ENCODE results near the gene B4GALNT3. TPM values are rescaled to one million over a fixed set of nuclear protein-coding genes. Genes with fewer than 3 reads are reported as not detected.
A peak's percentile ranks its signal among the peaks of the same experiment; 100 is the strongest.

Gene B4GALNT3
- total RNA-seq, 1 experiment from 2014 or later = 2.3 TPM

GRCh38 chr12:546920-547845, 87.4 kb downstream of the B4GALNT3 start:
- Histone ChIP-seq H3K27me3 (ENCODE audit: control insufficient read depth, insufficient read depth, low read length) (no peaks in the 10 kb centered on the region), H3K27ac (ENCODE audit: low read length) (no peak overlapping the region), H3K9me3 (ENCODE audit: control insufficient read depth, insufficient read depth, low read depth, low read length) (no peaks in the 10 kb centered on the region), H3K4me3 (ENCODE audit: low read depth in 2 of 2, low read length in 2 of 2) (no peak overlapping the region), H3K4me1 (ENCODE audit: control insufficient read depth, insufficient read depth, low read length) (peaks cover 4% of the 10 kb centered on the region; the same call in 1 of the 2 replicates), H3K36me3 (ENCODE audit: control insufficient read depth, insufficient read depth, low read length) (no peaks in the 10 kb centered on the region)
- ATAC-seq (peak; percentile 83), DNase-seq (ENCODE audit: low read depth, low spot score) (peak; percentile 15)
- TF ChIP-seq TCF7L2 (IDR thresholded peaks at IDR 0.05; ENCODE audit: low read depth, low read length) = no peak
- TF ChIP-seq, protein P1, sequence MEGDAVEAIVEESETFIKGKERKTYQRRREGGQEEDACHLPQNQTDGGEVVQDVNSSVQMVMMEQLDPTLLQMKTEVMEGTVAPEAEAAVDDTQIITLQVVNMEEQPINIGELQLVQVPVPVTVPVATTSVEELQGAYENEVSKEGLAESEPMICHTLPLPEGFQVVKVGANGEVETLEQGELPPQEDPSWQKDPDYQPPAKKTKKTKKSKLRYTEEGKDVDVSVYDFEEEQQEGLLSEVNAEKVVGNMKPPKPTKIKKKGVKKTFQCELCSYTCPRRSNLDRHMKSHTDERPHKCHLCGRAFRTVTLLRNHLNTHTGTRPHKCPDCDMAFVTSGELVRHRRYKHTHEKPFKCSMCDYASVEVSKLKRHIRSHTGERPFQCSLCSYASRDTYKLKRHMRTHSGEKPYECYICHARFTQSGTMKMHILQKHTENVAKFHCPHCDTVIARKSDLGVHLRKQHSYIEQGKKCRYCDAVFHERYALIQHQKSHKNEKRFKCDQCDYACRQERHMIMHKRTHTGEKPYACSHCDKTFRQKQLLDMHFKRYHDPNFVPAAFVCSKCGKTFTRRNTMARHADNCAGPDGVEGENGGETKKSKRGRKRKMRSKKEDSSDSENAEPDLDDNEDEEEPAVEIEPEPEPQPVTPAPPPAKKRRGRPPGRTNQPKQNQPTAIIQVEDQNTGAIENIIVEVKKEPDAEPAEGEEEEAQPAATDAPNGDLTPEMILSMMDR (IDR thresholded peaks at IDR 0.05) = peak; percentile 93
- no TSS peak for BruUV-seq (replicated peaks)
- in situ Hi-C loops (cut with HindIII; ENCODE audit: low pct_unique_long_range_greater_than_20kb, low sequenced_read_pairs) (no loop called here), intact Hi-C loops (cut with micrococcal nuclease; ENCODE audit: unreplicated experiment) (loop anchor here (5.0 kb wide), 1 partner anchor 95 kb away; no protein-coding TSS in a partner anchor)
- POLR2A ChIA-PET = no interaction called here
- CTCF ChIA-PET = interaction anchor here (0.5 to 0.7 kb wide), 4 partner anchors 20 to 203 kb away, joined by 3 to 6 read pairs (median 4); no protein-coding TSS in a partner anchor

- no TSS peak for BruUV-seq (replicated peaks)
- Histone ChIP-seq H3K4me3 (ENCODE audit: low read depth in 2 of 2, low read length in 2 of 2) (no peak overlapping the region), H3K4me1 (ENCODE audit: control insufficient read depth, insufficient read depth, low read length) (peaks cover 4% of the 10 kb centered on the region; the same call in 1 of the 2 replicates), H3K27me3 (ENCODE audit: control insufficient read depth, insufficient read depth, low read length) (no peaks in the 10 kb centered on the region), H3K9me3 (ENCODE audit: control insufficient read depth, insufficient read depth, low read depth, low read length) (no peaks in the 10 kb centered on the region), H3K36me3 (ENCODE audit: control insufficient read depth, insufficient read depth, low read length) (no peaks in the 10 kb centered on the region), H3K27ac (ENCODE audit: low read length) (no peak overlapping the region)
- no peak for TF ChIP-seq POLR2AphosphoS5 (IDR thresholded peaks at IDR 0.05; ENCODE audit: low read depth, low read length)
- TF ChIP-seq, protein P2, sequence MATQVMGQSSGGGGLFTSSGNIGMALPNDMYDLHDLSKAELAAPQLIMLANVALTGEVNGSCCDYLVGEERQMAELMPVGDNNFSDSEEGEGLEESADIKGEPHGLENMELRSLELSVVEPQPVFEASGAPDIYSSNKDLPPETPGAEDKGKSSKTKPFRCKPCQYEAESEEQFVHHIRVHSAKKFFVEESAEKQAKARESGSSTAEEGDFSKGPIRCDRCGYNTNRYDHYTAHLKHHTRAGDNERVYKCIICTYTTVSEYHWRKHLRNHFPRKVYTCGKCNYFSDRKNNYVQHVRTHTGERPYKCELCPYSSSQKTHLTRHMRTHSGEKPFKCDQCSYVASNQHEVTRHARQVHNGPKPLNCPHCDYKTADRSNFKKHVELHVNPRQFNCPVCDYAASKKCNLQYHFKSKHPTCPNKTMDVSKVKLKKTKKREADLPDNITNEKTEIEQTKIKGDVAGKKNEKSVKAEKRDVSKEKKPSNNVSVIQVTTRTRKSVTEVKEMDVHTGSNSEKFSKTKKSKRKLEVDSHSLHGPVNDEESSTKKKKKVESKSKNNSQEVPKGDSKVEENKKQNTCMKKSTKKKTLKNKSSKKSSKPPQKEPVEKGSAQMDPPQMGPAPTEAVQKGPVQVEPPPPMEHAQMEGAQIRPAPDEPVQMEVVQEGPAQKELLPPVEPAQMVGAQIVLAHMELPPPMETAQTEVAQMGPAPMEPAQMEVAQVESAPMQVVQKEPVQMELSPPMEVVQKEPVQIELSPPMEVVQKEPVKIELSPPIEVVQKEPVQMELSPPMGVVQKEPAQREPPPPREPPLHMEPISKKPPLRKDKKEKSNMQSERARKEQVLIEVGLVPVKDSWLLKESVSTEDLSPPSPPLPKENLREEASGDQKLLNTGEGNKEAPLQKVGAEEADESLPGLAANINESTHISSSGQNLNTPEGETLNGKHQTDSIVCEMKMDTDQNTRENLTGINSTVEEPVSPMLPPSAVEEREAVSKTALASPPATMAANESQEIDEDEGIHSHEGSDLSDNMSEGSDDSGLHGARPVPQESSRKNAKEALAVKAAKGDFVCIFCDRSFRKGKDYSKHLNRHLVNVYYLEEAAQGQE (IDR thresholded peaks at IDR 0.05; ENCODE audit: insufficient read depth in 1 of 2, low read depth in 2 of 2, low read length in 1 of 2) = no peak
- TF ChIP-seq, protein P1 (IDR thresholded peaks at IDR 0.05) = no peak
- no peak for TF ChIP-seq SIN3A (IDR thresholded peaks at IDR 0.05; ENCODE audit: borderline replicate concordance, insufficient read depth, low read depth, low read length)
- ATAC-seq (no peak), DNase-seq (ENCODE audit: low read depth, low spot score) (no peak)
- ChIA-PET CTCF (interaction anchor here (0.6 to 0.7 kb wide), 2 partner anchors 21 to 123 kb away, joined by 3 to 6 read pairs; no protein-coding TSS in a partner anchor), POLR2A (no interaction called here)
- in situ Hi-C loops (cut with HindIII; ENCODE audit: low pct_unique_long_range_greater_than_20kb, low sequenced_read_pairs) (no loop called here), intact Hi-C loops (cut with micrococcal nuclease; ENCODE audit: unreplicated experiment) (loop anchor here (5.0 kb wide), 1 partner anchor 96 kb away; no protein-coding TSS in a partner anchor)
Measured at GRCh38 chr12:547883-548470, 88.2 kb downstream of the B4GALNT3 start.
